22Rv1 (cell line): ENCODE measurements around the gene ABCA13.

Experiments
- CTCF ChIP-seq: fragments of 450-650 bp; IDR thresholded peaks from 2 replicates; pipeline ENCODE4 v1.5.1; 2017; ENCODE audit warnings: mild to moderate bottlenecking
- ZFX ChIP-seq: fragments of 450-650 bp; IDR thresholded peaks from 2 replicates; pipeline ENCODE4 v1.6.1; 2017; ENCODE audit warnings: antibody characterized with exemption, borderline replicate concordance

- TF ChIP-seq CTCF (no peak), ZFX (no peak)
These were observed 226.9 kb downstream of the ABCA13 start for GRCh38 chr7:48398191-48398590.
